GM18502 (cell line): ENCODE results near the gene ACTL7B.
"Not testable (repeated sequence)": the region's sequence is repeated elsewhere in the genome, so short reads cannot be mapped to it uniquely, and the experiment has no call there.

ENCODE experiments used
- ATAC-seq: cut with Tn5 transposase; IDR thresholded peaks from one replicate; pipeline ENCODE4 v1.9.1; 2021; ENCODE audit warnings: mild to moderate bottlenecking; ENCODE audit not compliant: unreplicated experiment, poor library complexity

Gene ACTL7B

DNA sequence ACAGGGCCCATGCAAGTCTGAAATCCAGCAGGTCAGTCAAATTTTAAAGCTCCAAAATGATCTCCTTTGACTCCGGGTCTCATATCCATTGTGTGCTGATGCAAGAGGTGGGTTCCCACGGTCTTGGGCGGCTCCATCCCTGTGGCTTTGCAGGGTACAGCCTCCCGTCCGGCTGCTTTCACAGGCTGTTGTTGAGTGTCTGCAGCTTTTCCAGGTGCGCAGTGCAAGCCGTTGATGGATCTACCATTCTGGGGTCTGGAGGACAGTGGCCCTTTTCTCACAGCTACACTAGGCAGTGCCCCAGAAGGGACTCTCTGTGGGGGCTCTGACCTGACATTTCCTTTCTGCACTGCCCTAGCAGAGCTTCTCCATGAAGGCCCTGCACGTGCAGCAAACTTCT lies 7.5 kb downstream of the ACTL7B start:
- not testable (repeated sequence) for ATAC-seq

DNA sequence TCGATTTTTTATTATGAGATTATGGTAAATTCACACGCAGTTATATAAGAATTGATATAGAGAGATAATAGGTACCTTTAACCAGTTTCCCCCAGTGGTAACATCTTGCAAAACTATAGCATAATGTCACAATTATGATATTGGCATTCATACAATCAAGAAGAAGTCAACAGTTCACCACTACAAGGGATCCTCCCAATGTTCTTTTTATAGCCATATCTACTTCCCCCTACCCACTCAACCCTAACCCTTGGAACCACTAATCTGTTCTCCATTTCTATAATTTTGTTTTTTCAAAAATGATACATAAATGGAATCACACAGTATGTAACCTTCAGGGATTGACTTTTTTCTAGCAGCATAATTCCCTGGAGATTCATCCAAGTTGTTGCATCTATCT lies 9.8 kb downstream of the ACTL7B start:
- ATAC-seq: no peak

DNA sequence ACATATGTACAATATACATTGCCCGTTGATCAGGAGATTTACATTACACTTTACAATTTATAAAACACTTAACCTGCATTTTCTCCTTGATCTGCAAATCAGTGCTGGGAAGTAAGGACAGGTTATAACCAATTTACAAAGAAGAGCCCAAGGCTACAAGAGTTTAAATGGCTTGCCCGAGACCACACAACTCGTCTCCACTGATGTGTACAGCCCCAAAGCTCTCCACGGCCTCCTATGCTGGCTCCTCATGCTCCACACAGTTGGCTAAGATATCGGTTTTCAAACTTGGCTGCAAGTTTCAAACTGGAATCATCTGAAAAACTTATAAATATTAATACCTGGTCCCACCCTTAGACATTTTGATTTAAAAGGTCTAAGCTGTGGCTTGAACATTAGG lies 10.3 kb downstream of the ACTL7B start:
- ATAC-seq: no peak

DNA sequence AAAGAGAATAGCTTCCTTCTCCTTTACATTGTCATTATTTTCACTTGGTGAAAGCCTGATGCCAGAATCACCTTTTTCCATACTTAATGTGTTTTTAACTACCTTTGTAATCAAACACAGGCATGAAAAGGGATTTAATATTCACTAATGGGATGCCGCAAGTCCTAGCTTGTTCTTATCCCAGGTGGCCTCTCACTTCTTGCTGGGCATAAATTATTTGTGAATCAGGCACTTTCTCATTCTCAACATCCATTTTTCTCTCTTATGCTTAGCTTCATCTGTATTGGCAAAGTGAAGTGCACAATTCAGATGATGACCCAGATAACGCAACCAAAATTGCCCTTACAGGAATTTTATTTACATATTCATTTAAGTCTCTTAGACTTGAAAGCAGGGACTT lies 10.9 kb downstream of the ACTL7B start:
- no peak for ATAC-seq

DNA sequence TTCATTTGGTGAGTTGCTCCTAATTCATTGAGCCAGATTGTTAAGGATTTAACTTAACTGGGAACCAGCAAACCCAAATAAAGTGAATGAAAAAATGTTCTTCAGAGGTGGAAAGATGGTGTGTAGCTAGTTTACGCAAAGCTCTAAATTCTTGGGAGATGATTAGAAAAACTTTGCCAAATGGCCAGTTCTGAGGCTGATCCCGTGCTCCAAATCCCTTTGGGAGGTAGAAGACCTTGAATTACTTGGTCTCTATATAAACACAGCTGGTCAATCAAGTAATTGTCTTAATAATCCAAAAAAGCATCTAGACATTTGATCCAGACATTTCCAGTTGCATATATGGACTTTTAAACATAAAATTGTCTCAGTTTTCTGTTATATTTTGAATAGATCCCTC lies 11.4 kb downstream of the ACTL7B start:
- ATAC-seq: no peak

DNA sequence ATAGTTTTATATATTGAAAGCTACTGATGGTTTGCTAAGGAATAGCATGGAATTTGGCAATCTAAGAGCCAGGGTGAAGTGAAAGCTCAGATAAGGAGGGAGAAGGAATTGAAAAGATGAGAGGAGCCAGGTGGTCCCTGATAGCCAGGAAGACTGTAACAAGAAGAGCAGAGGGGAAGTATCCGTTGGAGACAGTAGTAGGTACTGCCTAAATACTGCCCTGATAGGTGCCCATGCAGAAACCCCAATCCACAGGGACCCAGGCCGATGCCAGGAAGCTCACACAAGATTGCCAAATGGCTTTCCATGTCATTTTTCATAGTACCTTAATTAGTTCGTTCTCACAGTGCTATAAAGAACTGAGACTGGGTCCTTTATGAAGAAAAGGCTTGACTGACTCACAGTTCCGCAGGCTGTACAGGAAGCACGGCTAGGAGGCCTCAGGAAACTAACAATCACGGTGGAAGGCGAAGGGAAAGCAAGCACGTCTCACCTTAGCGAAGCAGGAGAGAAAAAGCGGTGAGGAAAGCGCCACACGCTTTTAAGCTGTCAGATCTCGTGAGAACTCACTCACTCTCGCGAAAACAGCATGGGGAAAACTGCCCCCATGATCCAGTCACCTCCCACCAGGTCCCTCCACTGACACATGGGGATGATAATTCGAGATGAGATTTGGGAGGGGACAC lies 13.0 kb downstream of the ACTL7B start:
- no peak for ATAC-seq

DNA sequence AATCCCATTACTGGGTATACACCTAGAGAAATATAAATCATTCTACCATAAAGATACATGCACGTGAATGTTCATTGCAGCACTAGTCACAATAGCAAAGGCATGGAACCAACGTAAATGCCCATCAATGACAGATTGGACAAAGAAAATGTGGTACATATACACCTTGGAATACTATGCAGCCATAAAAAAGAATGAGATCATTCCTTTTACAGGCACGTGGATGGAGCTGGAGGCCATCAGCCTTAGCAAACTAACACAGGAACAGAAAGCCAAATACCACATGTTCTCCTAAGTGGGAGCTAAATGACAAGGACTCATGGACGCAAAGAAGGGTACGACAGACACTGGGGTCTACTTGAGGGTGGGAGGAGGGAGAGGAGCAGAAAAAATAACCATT lies 16.2 kb downstream of the ACTL7B start:
- ATAC-seq: not testable (repeated sequence)

DNA sequence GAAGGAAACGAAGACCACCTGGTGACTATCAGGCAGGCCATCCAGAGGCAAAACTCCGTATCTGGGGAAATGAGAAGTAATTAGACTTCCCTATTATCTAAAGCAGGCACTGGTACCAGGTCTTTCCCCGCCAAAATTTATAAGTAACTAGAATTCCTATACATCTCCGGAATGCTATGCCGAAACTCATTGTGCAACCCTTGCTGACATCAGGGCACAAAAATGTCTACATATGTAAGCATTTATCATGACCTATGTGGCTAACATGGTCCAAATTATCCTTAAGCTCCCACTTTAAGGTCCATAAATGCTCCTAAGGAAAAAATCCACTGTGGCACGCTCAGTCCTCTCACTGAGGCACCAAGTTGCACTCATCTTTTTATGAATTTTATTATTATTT lies 17.8 kb downstream of the ACTL7B start:
- ATAC-seq: no peak

DNA sequence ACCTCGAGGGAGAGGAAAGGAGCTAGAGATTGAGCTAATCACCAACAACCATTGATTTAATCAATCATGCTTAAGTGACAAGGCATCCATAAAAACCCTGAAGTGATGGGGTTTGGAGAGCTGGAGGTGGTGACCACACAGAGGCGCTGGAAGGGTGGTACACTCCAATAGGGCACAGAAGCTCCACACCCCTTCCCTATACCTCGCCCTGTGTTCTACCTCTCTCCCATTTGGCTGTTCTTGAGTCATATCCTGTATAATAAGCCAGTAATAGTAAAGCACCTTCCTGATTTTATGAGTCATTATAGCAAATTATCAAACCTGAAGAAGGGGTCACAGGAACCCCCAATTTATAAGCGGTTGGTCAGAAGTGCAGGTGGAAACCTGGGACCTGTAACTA lies 18.3 kb downstream of the ACTL7B start:
- ATAC-seq: no peak

DNA sequence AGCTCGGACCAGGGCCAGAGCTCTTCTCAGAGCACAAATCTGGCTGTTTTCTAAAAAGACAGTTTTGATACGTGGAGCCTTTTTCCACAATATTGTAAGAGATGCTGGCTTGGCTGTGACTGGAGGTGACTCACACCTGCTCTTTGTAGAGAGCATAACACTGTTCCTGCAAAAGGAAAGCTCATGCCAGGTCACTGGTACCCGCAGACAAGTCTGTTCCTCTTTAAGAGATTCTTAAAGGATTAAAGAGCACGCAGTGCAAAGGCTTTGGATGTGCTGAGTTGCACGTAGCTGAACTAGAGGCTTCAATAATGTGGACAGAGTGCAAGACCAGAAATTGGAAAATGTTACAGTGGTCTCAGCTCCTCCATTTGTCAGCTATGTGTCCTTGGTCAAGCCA lies 19.0 kb downstream of the ACTL7B start:
- ATAC-seq: no peak

DNA sequence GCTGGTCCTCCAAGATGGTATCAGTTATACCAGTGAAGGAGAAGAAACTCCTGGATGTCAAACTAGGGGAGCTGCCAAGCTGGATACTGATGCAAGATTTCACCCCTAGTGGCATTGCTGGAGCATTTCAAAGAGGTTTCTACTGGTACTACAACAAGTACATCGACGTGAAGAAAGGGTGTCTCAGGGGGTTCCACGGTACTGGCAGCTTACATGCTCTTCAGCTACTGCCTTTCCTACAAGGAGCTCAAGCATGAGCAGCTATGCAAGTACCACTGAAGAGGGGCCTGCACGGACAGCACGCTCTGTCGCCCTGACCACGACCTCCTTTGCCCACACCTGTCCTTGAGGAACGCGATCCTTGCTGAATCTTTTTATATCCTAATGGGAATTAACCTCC lies 19.5 kb downstream of the ACTL7B start:
- ATAC-seq: no peak

DNA sequence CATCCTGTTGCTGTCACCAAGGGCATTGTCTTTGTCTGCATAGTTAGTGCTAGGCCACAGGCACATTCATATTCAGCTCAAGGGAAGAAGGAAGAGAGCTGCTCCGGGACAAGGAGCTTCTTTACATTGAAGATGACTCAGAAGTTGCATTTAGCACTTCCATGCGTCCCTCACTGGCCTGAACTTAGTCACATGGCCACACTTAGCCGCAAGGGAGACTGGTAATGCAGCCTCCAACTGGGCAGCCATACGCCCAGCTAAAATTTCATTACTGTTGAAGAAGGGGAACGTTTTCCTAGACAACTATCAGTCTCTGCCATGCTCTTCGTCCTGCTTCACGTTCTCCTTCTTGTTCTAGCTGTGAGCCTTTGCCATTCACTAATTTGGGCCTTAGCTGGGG lies 20.0 kb downstream of the ACTL7B start:
- ATAC-seq: no peak

DNA sequence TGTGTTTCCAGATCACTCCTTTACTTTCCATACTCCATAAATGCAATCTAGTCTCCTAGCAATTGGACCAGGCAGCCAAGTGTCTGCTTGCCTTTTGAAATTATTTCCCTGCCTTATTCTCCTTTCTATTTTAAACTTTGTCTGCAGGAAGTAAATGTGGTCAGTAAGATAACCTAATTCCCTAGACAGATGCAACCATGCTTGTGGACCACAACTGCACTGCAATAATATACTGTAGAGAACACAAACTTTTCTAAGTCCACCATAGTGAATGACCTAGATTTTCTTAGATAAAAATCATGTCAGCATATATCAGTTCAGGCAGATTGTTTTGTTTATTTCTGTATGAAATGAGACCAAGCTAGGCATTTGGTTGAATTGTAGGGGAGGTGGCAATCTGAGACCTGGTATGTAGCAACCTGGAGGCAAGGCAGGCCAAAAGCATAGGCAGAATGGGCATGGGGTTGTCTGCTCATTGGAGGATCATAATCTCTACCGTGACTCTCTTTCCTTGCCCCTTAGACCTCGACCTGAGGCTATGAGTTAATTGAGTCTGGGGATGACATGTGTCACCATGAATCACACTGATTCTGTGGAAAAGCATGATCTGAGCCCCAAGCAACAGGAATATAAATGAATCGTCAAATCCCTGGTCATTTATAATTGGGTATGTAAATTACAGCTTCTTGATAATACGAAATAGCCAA lies 20.7 kb downstream of the ACTL7B start:
- ATAC-seq: no peak

DNA sequence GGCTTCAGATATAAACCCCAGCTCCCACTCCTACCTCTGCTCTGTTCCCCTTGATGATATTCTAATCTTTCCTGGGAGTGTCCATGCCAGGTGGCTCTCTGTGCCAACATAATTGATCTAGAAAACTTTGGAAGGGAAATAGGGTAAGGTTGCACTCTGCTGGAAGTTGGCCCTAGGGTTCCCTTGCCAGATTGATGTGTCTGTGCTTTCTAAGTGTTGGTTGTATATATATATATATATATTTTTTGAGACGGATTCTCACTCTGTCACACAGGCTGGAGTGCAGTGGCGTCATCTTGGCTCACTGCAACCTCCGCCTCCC lies 23.6 kb downstream of the ACTL7B start:
- ATAC-seq: no peak

DNA sequence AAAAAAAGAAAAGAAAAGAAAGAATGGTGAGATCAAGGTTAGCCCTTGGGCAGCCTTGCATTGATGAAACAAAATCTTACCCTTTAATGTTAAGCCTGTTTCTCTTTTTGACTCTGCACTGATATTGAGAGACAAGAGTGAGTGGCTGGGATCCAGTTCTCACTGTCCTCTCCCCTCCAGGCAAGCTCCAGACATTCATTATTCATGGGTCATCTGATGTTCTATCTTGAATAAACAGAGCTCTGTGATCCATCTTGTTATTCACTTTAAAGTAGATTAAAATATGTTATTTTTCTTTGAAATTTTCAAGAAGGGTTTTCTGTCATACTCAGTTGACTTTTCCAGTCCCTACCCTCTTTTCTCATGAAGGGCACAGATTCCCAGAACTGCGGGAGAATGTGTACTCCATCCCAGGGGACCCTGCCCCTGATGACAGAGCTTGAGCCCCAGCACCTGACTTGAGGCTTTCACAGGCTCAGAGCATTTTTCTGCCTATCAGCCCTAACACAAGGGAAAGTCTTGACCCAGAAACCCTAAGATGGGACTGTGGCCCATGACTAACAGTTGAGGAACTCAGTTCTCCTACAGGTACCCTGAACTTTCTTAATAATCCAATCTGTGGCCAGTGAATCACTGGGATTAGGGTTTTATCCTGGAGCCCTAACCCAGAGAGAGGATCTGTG lies 24.1 kb downstream of the ACTL7B start:
- ATAC-seq: no peak

DNA sequence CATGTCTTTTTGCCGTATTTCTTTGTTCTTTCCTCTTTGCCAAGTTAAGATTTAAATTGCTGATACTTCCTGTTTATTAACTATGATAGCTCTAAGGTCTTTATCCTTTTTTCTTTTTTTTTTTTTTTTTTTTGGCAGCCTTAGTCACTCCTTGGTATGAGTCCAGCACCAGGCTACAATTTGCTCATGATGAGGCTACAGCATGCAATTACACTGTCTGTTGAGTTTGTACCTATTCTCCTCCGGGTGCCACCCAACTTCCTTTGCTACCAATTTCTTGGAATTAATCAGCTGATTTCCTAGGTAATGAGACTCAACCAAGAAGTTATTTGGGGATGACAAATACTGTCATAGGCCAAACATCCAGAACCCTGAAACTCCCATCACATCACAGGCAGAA lies 25.5 kb downstream of the ACTL7B start:
- no peak for ATAC-seq

DNA sequence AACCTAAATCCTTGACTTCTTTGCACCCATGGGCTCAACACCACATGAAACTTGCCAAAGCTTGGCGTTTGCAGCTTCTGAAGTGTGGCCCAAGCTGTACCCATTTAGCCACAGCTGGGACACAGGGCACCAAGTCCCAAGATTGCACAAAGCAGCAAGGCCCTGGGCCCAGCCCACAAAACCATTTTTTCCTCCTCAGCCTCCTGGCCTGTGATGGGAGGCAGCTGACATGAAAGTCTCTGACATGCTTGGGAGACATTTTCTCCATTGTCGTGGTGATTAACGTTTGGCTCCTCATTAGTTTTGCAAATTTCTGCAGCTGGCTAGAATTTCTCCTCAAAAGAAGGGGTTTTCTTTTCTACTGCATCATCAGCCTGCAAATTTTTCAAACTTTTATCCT lies 32.0 kb downstream of the ACTL7B start:
- ATAC-seq: no peak

DNA sequence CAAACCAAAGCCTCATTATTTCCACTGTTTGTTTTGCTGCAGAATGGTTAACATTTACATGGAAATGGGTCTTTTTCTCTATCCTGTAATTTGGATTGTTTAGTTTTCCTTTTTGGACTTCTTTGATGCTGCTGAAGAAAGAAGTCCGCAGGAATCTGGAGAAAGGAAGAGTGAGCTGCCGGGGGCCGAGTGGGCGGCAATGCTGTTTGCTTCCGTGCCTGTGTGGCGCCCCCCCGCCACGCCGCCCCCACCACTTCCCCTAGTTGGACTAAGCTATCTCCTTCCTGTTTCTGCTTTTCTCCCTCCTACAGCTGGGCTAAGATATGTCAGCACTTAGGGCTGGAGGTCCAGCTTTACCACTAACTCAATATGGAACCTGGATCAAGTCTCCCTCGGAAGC lies 39.7 kb downstream of the ACTL7B start:
- ATAC-seq: peak; percentile 57

DNA sequence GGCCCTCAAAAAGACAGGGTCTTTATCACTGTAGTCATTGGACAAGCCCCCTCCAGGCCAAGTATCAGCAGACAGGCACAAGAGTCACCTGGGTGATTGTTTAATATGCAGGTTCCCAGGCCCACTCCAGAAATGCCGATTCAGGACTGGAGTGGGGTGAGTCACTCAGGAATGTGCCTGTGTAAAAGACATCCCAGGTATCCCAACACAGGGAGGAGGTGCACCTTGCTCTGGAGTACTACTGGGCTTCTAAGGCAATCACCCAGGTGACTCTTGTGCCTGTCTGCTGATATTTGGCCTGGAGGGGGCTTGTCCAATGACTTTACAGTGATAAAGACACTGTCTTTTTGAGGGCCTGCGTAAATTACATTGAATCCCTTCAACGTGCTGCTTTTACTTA lies 40.6 kb downstream of the ACTL7B start:
- ATAC-seq: no peak

DNA sequence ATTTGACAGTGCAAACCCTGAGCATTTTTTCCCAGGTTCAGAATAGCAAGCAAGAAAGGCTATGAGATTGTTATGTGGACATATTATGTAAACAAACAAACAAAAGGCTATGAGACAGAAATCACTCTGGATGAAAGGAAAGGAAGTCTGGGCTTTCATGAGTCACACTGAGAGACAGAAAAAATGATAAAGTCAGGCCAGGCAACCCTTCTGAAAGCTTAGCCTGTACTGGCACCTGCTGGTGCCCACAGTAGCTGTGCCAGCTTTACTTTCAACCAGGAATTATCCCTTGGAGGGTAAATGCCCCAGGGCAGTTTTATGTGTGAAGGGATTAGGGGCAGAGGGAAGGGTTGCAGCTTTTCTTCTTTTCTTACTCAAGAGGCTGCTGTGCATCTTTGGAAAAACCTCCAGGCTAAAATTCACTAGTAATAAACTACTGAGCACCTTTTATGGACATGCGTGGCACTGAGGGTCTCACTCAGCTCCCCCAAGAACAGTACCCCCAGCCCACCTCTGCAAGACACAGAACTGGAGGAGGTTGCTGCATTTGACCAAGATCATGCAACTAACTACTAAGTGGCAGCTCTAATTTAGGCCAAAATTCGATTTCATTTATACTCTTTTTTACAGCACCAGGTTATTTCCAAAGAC lies 41.7 kb downstream of the ACTL7B start:
- ATAC-seq: no peak

DNA sequence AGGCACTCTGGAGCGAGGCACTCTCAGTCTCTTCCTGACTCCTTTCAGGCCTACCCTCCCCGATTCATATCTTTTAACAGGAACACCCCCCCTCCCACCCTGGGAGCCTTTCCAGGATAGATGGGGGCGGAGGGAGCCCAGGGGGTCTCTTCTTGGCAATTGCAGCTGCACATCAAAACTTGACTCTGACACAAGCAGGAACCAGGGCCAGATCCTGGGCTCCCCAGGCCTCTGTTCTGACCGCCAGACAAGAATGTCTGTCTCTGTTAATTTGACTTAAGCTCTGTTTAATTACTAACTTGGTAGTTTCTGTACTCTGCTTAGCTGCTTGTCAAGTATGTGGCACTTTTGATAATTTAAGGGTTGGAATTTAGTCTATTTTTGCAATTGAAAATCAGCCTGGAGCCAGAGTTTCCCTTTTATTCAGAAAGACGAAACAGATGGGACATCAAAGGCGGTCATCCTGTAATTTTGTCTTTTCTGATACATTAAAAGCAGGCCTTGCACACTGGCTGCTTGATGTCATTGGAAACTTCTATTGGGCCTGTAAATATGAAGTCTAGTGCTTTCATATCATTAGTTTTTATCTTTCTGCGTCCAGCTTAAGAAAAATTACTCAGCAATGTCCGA lies 43.3 kb downstream of the ACTL7B start:
- ATAC-seq: no peak
